ENCODE results near the gene UPF3B. TPM values are rescaled to one million over a fixed set of nuclear protein-coding genes. Genes with fewer than 3 reads are reported as not detected.
"Not testable (repeated sequence)": the region's sequence is repeated elsewhere in the genome, so short reads cannot be mapped to it uniquely, and the experiment has no call there.

UPF3B gene, protein sequence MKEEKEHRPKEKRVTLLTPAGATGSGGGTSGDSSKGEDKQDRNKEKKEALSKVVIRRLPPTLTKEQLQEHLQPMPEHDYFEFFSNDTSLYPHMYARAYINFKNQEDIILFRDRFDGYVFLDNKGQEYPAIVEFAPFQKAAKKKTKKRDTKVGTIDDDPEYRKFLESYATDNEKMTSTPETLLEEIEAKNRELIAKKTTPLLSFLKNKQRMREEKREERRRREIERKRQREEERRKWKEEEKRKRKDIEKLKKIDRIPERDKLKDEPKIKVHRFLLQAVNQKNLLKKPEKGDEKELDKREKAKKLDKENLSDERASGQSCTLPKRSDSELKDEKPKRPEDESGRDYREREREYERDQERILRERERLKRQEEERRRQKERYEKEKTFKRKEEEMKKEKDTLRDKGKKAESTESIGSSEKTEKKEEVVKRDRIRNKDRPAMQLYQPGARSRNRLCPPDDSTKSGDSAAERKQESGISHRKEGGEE
- 4.6 TPM for total RNA-seq

DNA sequence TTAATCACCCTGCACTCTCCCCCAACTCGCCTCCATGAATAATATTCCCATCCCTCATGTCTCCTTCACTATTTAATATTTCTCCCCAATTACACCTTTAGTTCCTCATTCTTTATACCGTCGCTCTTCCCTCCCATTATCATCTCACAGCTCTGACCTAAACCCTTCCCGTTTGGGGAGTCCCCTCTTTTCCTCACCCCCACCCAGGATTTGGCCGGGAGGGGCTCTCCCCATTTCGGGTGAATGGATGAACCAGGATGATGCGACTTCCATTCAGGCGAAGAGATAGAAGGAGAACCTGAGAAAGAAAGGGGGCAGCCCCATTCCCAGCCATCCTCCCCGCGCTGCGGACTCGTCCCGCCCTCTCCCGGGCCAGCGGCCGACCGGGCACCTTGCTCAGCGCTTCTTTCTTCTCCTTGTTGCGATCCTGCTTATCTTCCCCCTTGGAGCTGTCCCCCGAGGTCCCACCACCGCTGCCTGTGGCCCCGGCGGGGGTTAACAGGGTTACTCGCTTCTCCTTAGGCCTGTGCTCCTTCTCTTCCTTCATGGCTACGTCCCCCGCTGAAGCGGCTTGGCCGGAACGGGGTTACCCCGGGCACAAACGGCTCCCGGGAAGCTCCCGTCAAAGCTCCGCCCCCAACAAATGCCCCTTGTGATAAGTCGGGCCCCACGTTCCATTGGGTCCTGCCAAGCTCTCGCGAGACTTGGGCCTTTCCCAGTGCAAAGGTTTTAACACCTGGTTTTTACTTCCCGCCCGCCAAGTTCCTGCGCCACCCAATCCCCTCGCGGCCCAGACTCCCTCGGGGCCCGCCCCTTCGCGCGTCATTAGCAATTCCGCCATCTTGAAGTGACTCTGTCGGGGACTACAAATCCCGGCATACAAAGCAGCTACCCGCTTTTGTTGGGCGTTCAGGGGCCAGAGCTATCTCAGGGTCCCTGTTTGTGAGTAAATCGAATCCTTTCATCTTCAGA is at the start of gene UPF3B:
UPF3B (minus strand) TSS at position 582 of the 972 bp plus-strand sequence; CDS start at position 547, 35 bp downstream.
- DNase-seq, result peak; percentile 86

DNA sequence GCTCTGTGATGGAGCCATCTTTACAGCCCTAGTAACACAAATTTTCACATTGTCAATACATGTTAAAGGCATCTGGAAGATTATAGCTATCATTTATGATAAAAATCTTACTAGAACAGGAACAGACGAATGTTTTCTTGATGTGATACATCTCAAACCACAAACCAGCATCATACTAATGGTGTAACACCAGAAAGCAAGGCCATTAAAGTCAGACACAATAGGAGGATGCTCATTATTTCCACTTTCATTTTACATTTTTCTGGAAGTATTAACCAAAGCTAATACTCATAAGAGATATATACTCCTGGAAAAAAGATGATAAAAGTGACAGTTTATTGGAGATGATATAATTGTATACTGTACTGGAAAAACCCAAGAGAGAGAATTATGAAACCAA is 48.2 kb upstream of the UPF3B start:
- DNase-seq, result no peak

DNA sequence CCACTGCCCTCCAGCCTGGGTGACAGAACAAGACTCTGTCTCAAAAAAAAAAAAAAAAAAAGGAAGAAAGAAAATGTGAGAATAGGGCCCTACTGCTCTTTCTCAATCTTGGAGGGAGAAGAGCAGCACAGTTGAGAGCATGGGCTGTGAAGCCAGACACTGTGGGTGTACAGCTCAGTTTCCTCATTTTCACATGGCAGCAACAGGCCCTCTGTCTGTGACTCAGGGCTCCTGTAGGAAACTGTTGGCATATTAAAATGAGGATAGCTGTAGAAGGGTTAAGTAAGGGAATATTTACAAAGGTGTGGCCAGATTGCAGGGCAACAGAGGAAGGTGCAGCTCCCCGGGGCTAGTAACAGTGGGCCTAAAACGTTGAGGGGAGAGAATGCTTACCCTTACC is 46.4 kb upstream of the UPF3B start:
- DNase-seq, result no peak

DNA sequence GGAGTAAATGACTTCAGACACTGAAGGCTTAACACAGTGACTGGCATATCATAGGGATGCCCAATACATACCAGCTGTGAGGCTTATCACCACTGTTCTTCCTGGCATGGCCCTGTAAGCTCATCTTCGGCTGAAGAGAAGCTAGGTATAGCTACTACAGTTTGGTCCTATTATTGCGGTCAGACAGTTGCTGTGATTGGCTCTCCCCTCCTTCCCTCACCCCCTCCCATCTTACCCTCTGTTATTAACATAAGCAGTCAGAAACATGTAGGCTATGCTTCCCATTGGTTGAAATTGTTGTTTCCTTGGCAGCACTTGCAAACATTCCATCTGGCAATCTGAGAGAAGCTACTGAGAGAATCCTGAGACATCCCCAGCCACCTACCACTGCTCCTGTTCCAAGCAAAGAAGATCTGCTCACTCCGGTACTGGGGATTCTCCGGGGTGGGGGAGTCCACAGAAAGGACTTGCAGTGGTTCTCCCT is 43.1 kb upstream of the UPF3B start, which contains the start of gene AKAP14:
AKAP14 (plus strand) TSS at position 51 of the 484 bp plus-strand sequence. CDS start 7,331 bp downstream, outside the sequence.
- DNase-seq, result peak; percentile 0

DNA sequence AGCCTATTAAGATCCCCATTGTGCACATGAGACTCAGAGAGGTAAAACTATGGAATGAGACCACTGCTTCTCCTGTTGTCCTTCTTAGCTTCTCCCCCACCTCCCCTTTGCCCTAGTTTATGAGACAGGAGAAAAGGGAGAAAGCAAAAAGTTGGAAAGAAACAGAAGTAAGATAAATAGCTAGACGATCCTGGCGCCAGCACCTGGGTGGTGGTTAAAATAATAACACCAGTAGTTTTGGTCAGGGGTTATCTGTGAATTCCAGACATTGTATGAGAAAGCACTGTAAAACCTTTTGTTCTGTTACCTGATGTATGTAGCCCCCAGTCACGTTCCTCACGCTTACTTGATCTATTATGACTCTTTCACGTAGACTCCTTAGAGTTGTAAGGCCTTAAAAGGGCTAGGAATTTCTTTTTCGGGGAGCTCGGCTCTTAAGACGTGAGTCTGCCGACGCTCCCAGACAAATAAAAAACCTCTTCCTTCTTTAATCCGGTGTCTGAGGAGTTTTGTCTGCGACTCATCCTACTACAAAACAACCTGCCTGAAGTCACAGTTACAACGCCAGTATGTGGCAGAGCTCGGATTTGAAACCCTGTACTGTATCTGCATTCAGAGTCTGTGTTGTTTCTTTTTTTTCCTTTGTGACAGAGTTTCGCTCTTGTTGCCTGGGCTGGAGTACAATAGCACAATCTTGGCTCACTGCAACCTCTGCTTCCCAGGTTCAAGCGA is 39.4 kb upstream of the UPF3B start:
- not testable (repeated sequence) for DNase-seq

DNA sequence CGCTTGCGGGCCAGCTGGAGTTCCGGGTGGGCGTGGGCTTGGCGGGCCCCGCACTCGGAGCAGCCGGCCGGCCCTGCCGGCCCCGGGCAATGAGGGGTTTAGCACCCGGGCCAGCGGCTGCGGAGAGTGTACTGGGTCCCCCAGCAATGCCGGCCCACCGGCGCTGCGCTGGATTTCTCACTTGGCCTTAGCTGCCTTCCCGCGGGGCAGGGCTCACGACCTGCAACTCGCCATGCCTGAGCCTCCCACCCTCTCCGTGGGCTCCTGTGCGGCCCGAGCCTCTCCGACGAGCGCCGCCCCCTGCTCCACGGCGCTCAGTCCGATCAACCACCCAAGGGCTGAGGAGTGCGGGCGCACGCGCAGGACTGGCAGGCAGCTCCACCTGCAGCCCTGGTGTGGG is 37.9 kb upstream of the UPF3B start:
- DNase-seq, result not testable (repeated sequence)

DNA sequence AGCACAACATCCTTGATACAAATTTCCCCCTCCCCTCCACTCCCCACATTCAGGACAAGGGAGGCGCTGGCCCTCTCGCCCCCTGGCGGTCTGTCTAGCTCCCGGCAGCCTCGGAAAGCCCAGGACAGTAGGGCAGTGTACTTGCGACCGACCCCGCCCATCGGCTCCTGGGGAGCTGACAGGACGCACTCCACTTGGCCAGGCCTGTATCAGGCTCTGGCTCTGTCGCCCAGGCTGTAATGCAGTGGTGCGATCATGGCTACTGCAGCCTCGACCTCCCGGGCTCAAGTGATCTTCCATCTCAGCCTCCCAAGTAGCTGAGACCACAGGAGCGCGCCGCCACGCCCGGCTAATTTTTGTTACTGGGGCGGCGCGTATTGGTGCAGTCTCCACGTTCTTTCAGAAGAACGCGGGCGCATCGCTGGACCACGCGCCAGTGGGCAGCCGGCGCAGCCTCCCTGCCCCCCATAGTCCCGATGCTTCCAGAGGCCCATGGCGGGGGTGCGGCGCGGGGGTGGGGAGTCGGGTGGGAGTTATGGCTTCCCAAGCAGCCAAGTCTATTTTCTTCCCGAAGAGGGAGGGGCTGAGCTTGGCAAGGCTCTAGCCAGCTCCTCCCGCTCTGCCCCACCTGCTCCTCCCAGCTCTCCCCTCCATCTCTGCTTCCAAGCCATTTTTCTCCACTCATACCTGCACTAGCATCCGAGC is 35.1 kb upstream of the UPF3B start:
- DNase-seq, result peak; percentile 1

DNA sequence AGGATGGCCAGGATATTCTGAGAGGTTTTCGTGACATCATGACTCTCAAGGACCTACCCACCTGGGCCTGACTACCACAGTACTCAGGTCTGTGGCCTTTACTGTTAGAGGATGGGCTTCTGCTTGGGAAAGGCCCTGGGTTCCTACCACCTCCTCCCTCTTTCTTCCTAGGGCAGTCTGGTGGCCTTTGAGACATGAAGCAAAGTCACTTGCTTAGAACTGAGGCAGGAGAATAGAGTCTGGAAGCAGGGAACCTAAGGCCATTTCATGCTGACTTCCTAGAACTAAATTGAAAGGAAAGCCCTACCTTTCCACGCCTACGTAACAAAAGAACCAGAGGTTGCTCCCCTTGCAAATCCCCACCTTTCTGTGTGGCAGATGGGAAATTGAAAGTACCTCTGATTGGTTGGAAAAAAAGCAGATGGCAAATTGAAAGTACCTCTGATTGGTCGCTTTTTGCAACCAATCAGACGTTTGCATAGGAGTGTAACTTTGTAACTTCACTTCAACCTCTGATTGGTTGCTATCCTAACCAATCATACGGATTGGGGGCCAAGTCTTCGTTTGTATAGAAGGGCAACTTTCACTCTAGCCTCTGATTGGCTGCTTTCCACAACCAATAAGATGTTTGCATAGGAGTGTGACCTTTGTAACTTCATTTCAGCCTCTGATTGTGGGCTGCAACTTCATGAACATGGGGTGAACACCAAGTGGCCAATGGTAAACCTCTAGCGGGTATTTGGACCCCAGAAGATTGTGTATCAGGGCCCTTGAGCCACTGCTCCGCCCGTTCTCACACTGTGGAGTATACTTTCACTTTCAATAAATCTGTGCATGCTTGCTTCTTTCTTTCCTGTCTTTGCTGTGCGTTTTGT is 33.0 kb upstream of the UPF3B start:
- DNase-seq, result no peak

DNA sequence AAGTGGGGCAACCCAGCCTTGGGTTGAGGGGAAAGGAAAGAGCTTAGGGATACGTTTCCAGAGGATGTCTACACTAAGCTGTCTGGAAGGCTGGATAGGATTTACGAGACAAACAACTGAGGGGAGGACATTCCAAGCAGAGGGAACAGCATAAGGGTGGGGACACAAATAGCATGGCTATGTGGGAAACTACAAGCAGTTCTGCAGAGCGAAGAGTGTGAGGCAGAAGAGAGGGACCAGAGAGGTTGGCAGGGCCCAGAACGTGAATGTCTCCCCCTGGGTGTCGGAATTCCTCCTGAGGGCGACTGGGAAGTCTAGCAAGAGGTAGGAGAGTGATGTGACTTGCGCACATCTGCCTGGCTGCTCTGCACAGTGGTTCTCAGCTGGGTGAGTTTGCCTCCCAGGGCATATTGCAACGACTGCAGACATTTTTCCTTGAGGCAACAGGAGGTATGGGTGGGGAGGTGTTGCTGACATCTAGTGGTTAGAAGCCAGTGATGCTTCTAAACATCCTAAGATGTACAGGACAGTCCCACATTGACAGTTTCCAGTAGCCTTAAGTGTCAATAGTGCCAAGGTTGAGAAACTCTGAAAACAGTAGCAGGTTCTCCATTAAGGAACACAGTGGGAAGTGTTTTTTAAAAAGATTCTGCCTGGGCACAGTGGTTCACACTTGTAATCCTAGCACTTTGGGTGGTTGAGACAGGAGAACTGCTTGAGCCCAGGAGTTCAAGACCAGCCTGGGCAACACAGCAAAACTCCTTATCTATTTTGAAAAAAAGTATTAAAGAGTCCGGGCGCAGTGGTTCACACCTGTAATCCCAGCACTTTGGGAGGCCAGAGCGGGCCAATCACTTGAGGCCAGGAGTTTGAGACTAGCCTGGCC is 28.0 kb upstream of the UPF3B start:
- DNase-seq, result peak; percentile 4

DNA sequence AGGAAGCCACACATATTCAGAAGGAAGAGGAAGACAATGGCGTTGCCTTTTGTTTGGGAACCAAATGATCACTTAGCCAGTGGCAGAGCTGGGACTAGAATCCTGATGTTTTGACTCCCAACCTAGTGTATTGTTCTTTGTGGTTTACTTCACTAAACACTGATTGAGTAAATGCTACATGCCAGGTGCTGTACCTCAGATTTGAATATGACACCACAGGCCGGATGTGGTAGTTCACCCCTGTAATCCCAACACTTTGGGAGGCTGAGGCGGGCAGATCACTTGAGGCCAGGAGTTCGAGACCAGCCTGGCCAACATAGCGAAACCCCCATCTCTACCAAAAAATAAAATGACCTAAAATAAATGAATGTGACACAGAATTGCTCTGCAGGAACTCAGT is 27.3 kb upstream of the UPF3B start:
- DNase-seq, result no peak

DNA sequence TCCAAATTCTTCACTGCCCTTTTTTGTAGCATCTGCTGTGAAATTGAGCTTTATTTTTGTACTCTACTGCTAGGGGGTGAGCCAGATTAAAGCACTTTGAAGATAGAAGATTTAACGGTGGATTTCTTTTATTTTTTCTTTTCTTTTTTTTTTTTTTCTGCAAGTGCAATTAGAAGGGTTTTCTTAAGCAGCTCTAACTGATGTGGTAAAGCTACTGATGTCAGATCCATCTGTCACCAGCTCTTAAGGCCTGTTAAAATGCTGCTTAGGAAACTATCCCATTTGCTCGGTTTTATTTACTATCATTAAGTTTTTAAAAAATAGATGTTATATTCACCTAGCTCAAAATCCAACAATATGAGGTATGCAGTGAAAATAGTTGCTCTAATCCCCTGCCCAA is 26.0 kb upstream of the UPF3B start:
- no peak for DNase-seq

DNA sequence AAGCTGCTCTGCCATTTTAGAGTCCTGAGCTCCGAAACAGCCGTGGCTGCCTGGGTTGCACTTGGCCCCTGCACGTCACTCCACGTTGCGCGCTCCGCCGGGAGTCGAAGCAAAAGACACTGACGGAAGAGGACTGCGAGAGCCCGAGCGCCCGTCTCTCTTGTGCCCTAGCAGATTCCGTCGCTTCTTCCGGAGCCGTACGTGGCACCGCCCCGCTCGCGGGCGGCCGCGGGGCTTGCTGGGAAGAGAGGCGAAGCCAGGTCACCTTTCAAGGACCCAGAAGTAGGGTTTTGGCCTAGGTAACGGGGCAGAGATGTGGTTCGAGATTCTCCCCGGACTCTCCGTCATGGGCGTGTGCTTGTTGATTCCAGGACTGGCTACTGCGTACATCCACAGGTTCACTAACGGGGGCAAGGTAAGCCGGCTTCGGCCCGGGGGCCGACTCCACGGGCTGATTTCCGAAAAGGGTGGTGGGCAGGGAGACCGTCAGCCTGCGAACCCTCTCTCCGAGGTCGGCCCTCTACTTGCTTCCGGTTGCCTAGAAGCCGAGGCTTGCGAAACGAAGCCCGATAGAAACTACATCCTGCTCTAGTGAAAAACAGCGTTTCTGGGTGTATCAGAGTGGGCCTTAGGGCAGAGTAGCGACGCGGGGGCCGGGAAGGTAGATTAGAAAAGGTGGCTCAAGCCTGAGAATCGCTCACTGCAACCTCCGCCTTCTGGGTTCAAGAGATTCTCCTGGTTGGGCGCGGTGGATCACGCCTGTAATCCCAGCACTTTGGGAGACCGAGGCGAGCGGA is 19.0 kb upstream of the UPF3B start, which contains the start of the genes NDUFA1 and RNF113A:
NDUFA1 (plus strand) TSS at position 234 of the 797 bp plus-strand sequence; CDS start at position 314, 80 bp downstream.
RNF113A (minus strand) TSS at position 135 of the 797 bp plus-strand sequence; CDS start at position 15, 120 bp downstream.
- peak; percentile 77 for DNase-seq

DNA sequence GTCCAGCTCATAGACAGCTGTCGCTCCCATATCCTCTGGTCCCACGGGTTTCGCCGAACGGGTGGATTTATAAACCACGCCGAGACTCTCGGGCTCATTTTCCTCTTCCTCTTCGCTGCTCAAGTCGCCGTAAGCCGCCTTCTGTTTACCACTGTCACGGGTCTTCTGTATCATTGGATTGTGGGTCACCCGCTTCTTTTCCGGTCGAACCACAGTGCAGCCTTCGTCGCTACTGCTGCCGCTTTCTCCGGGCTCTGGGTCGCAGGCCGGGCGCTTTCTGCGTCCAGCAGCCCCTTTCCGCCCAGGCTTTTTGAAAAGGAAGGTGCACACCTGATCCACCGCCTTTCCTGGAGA is 18.5 kb upstream of the UPF3B start:
- DNase-seq, result no peak

DNA sequence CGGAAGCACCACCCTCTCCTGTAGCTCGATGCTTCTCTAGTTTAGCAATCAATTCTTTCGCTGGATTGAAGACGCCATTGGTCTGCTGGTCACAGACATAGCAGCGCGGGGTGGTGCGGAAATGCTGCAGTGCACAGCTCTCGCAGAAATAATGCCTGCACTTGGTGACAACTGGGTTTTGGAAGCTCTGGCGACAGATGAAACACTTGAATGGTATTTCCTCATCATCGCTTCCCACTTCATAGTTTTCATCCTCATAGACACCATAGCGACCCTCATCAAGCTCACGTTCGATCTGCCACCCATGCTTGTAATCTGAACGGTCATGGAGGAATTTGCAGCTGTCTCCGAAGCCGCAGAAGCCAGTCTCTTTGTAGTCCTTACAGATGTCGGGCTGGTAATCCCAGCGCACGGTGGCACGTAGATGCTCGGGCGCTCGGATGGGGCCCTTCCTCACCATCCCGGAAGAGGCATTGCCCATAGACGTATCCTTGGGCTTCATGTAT is 17.9 kb upstream of the UPF3B start:
- DNase-seq, result peak; percentile 1

DNA sequence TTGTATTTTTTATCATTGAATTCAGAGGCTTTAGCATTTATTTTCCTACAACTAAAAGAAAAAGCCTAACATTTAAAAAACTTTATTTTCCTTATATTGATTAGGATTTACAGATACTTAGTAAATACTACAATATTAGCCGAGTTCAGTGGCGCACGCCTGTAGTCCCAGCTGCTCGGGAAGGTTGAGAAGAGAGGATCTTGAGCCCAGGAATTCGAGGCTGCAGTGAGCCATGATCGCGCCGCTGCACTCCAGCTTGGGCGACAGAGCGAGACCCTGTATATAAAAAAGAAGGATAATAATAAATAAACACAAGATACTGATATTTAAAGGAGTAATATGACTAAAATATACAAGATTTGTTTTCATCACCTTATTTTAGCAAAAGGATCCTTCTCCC is 681 bp upstream of the UPF3B start:
- no peak for DNase-seq

DNA sequence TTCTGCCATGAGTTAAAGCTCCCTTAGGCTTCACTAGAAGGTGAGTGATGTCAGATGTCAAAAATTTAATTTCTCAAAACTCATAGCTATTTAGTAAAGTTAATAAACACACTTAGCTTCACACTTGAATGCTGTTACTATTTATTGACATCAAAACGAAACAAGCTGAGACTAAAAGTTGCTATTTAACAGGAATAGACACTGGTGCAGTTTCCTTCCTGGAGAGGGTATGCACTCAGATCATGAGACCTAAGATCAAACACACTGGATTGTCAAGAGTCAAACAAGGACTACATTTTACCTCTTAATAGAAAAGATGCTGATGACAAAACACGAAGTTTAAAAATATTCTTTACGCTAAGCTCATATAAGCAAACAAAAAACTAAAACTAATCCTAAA is 18.9 kb downstream of the UPF3B start:
- no peak for DNase-seq

DNA sequence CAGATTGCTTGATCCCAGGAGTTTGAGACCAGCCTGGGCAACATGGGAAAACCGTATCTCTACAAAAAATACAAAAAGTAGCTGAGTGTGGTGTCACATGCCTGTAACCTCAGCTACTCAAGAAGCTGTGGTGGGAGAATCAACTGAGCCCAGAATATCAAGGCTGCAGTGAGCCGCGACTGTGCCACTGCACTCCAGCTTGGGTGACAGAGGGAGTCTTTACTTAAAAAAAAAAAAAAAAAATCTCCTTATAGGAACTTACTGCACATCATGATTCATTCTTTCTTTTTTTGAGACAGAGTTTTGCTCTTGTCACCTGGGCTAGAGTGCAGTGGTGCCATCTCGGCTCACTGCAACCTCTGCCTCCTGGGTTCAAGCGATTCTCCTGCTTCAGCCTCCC is 24.3 kb downstream of the UPF3B start:
- DNase-seq, result no peak

DNA sequence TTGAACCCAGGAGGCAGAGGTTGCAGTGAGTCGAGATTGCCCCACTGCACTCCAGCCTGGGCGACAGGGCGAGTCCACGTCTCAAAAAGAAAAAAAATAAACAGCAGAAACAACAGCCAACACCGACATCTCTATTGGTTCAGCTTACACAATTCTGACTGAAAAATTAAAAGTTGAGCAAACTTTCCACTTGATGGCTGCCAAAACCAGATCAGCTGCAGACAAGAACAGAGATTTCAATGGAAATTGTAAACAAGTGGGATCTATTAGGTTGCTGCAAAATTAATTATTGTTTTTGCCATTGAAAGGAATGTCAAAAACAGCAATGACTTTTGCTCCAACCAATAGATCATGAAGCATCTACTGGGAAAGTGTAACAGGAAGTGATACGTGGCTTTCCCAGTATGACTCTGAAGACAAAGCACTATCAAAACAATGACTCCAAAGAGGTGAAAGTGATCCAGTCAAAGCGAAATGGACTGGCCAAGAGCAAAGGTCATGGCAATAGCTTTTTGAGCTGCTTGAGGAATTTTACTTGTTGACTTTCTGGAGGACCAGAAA is 26.3 kb downstream of the UPF3B start:
- DNase-seq, result no peak

All from skin of body (tissue), 2 donors.